ENCODE measurements around the gene CDH13.

CDH13 gene

GRCh38 chr16:83809092-83809491, 1182.3 kb downstream of the CDH13 start:
- H3K36me3 Mint-ChIP-seq (ENCODE audit: insufficient read depth): peaks cover 30% of the 10 kb centered on the region
- H3K27ac Mint-ChIP-seq (ENCODE audit: low read depth): no peak overlapping the region
- ATAC-seq (replicated peaks; ENCODE audit: extremely low read depth, poor library complexity, severe bottlenecking) (no peak), DNase-seq (ENCODE audit: low spot score in 2 of 2) (no peak)
- H3K27me3 Mint-ChIP-seq: no peaks in the 10 kb centered on the region
- no peaks in the 10 kb centered on the region for H3K9me3 Mint-ChIP-seq
- H3K4me3 Mint-ChIP-seq: peak overlapping the region; percentile 95
- peaks cover 13% of the 10 kb centered on the region for H3K4me1 Mint-ChIP-seq

GRCh38 chr16:83810901-83811300, 1184.1 kb downstream of the CDH13 start:
- Mint-ChIP-seq H3K36me3 (ENCODE audit: insufficient read depth) (peaks cover 31% of the 10 kb centered on the region), H3K4me1 (peaks cover 13% of the 10 kb centered on the region), H3K9me3 (no peaks in the 10 kb centered on the region), H3K4me3 (no peak overlapping the region), H3K27me3 (no peaks in the 10 kb centered on the region), H3K27ac (ENCODE audit: low read depth) (no peak overlapping the region)
- DNase-seq (ENCODE audit: low spot score in 2 of 2): no peak
- no peak for ATAC-seq (replicated peaks; ENCODE audit: extremely low read depth, poor library complexity, severe bottlenecking)

GRCh38 chr16:83813823-83814658, 1187.3 kb downstream of the CDH13 start:
- DNase-seq (ENCODE audit: low spot score in 2 of 2): no peak
- H3K27ac Mint-ChIP-seq (ENCODE audit: low read depth): no peak overlapping the region
- H3K36me3 Mint-ChIP-seq (ENCODE audit: insufficient read depth): peaks cover 21% of the 10 kb centered on the region
- no peak for ATAC-seq (replicated peaks; ENCODE audit: extremely low read depth, poor library complexity, severe bottlenecking)
- no peaks in the 10 kb centered on the region for H3K9me3 Mint-ChIP-seq
- peaks cover 4% of the 10 kb centered on the region for H3K4me1 Mint-ChIP-seq
- no peaks in the 10 kb centered on the region for H3K27me3 Mint-ChIP-seq
- H3K4me3 Mint-ChIP-seq: no peak overlapping the region

- Mint-ChIP-seq H3K4me1 (no peaks in the 10 kb centered on the region), H3K36me3 (ENCODE audit: insufficient read depth) (peaks cover 17% of the 10 kb centered on the region), H3K9me3 (no peaks in the 10 kb centered on the region), H3K27me3 (no peaks in the 10 kb centered on the region), H3K27ac (ENCODE audit: low read depth) (no peak overlapping the region), H3K4me3 (no peak overlapping the region)
- ATAC-seq (replicated peaks; ENCODE audit: extremely low read depth, poor library complexity, severe bottlenecking) (no peak), DNase-seq (ENCODE audit: low spot score in 2 of 2) (no peak)
These were observed 1187.9 kb downstream of the CDH13 start for GRCh38 chr16:83814659-83814985.

GRCh38 chr16:83817022-83817421, 1190.3 kb downstream of the CDH13 start:
- Mint-ChIP-seq H3K4me3 (no peak overlapping the region), H3K9me3 (no peaks in the 10 kb centered on the region), H3K27me3 (peaks cover 14% of the 10 kb centered on the region), H3K36me3 (ENCODE audit: insufficient read depth) (peaks cover 9% of the 10 kb centered on the region), H3K4me1 (no peaks in the 10 kb centered on the region), H3K27ac (ENCODE audit: low read depth) (no peak overlapping the region)
- DNase-seq (ENCODE audit: low spot score in 2 of 2) (no peak), ATAC-seq (replicated peaks; ENCODE audit: extremely low read depth, poor library complexity, severe bottlenecking) (no peak)

- Mint-ChIP-seq H3K4me1 (no peaks in the 10 kb centered on the region), H3K36me3 (ENCODE audit: insufficient read depth) (peaks cover 1% of the 10 kb centered on the region), H3K27ac (ENCODE audit: low read depth) (no peak overlapping the region), H3K4me3 (no peak overlapping the region), H3K9me3 (no peaks in the 10 kb centered on the region), H3K27me3 (peaks cover 25% of the 10 kb centered on the region)
- DNase-seq (ENCODE audit: low spot score in 2 of 2) (no peak), ATAC-seq (replicated peaks; ENCODE audit: extremely low read depth, poor library complexity, severe bottlenecking) (no peak)
These were observed 1191.5 kb downstream of the CDH13 start for GRCh38 chr16:83818276-83818675.

GRCh38 chr16:83819361-83819760, 1192.6 kb downstream of the CDH13 start:
- H3K9me3 Mint-ChIP-seq: no peaks in the 10 kb centered on the region
- ATAC-seq (replicated peaks; ENCODE audit: extremely low read depth, poor library complexity, severe bottlenecking) (no peak), DNase-seq (ENCODE audit: low spot score in 2 of 2) (no peak)
- H3K36me3 Mint-ChIP-seq (ENCODE audit: insufficient read depth): peaks cover under 1% of the 10 kb centered on the region
- no peak overlapping the region for H3K27ac Mint-ChIP-seq (ENCODE audit: low read depth)
- H3K4me1 Mint-ChIP-seq: no peaks in the 10 kb centered on the region
- peaks cover 25% of the 10 kb centered on the region for H3K27me3 Mint-ChIP-seq
- H3K4me3 Mint-ChIP-seq: no peak overlapping the region

GRCh38 chr16:83826146-83826913, 1199.6 kb downstream of the CDH13 start:
- H3K9me3 Mint-ChIP-seq: no peaks in the 10 kb centered on the region
- peak; percentile 80 for ATAC-seq (replicated peaks; ENCODE audit: extremely low read depth, poor library complexity, severe bottlenecking)
- peak; percentile 65 to 77 for DNase-seq (ENCODE audit: low spot score in 2 of 2)
- H3K27me3 Mint-ChIP-seq: peaks cover 17% of the 10 kb centered on the region
- H3K36me3 Mint-ChIP-seq (ENCODE audit: insufficient read depth): no peaks in the 10 kb centered on the region
- H3K4me1 Mint-ChIP-seq: no peaks in the 10 kb centered on the region
- no peak overlapping the region for H3K4me3 Mint-ChIP-seq
- no peak overlapping the region for H3K27ac Mint-ChIP-seq (ENCODE audit: low read depth)

GRCh38 chr16:83830091-83830768, 1203.5 kb downstream of the CDH13 start:
- H3K4me1 Mint-ChIP-seq: no peaks in the 10 kb centered on the region
- no peaks in the 10 kb centered on the region for H3K36me3 Mint-ChIP-seq (ENCODE audit: insufficient read depth)
- H3K27ac Mint-ChIP-seq (ENCODE audit: low read depth): no peak overlapping the region
- peaks cover 10% of the 10 kb centered on the region for H3K27me3 Mint-ChIP-seq
- H3K4me3 Mint-ChIP-seq: no peak overlapping the region
- ATAC-seq (replicated peaks; ENCODE audit: extremely low read depth, poor library complexity, severe bottlenecking): no peak
- DNase-seq (ENCODE audit: low spot score in 2 of 2): no peak
- no peaks in the 10 kb centered on the region for H3K9me3 Mint-ChIP-seq

GRCh38 chr16:83830769-83831455, 1204.1 kb downstream of the CDH13 start:
- no peak overlapping the region for H3K4me3 Mint-ChIP-seq
- H3K9me3 Mint-ChIP-seq: no peaks in the 10 kb centered on the region
- H3K36me3 Mint-ChIP-seq (ENCODE audit: insufficient read depth): no peaks in the 10 kb centered on the region
- no peak overlapping the region for H3K27ac Mint-ChIP-seq (ENCODE audit: low read depth)
- H3K4me1 Mint-ChIP-seq: peaks cover under 1% of the 10 kb centered on the region
- H3K27me3 Mint-ChIP-seq: peaks cover 10% of the 10 kb centered on the region
- DNase-seq (ENCODE audit: low spot score in 2 of 2): no peak
- no peak for ATAC-seq (replicated peaks; ENCODE audit: extremely low read depth, poor library complexity, severe bottlenecking)

- Mint-ChIP-seq H3K4me3 (no peak overlapping the region), H3K36me3 (ENCODE audit: insufficient read depth) (no peaks in the 10 kb centered on the region), H3K27me3 (peaks cover 10% of the 10 kb centered on the region), H3K27ac (ENCODE audit: low read depth) (no peak overlapping the region), H3K9me3 (no peaks in the 10 kb centered on the region), H3K4me1 (peaks cover 5% of the 10 kb centered on the region)
- DNase-seq (ENCODE audit: low spot score in 2 of 2) (no peak), ATAC-seq (replicated peaks; ENCODE audit: extremely low read depth, poor library complexity, severe bottlenecking) (no peak)
These were observed 1204.8 kb downstream of the CDH13 start for GRCh38 chr16:83831456-83831987.

- H3K27ac Mint-ChIP-seq (ENCODE audit: low read depth): no peak overlapping the region
- H3K36me3 Mint-ChIP-seq (ENCODE audit: insufficient read depth): no peaks in the 10 kb centered on the region
- peaks cover 26% of the 10 kb centered on the region for H3K27me3 Mint-ChIP-seq
- H3K9me3 Mint-ChIP-seq: no peaks in the 10 kb centered on the region
- ATAC-seq (replicated peaks; ENCODE audit: extremely low read depth, poor library complexity, severe bottlenecking): no peak
- no peak for DNase-seq (ENCODE audit: low spot score in 2 of 2)
- no peak overlapping the region for H3K4me3 Mint-ChIP-seq
- H3K4me1 Mint-ChIP-seq: peaks cover 5% of the 10 kb centered on the region
These were observed 1207.2 kb downstream of the CDH13 start for GRCh38 chr16:83833921-83834320.
